NCI-H345 (cell line): ENCODE data around the gene INHA.

Experiments
- DNase-seq: peaks from one replicate; lab custom pipeline; 2025; lab: John Stamatoyannopoulos, UW

Gene INHA

GRCh38 chr2:219540784-219541504 lies 31.2 kb upstream of the INHA start:
- no peak for DNase-seq

- peak; percentile 90 for DNase-seq
Observed at GRCh38 chr2:219541611-219542180, 30.4 kb upstream of the INHA start.

DNA sequence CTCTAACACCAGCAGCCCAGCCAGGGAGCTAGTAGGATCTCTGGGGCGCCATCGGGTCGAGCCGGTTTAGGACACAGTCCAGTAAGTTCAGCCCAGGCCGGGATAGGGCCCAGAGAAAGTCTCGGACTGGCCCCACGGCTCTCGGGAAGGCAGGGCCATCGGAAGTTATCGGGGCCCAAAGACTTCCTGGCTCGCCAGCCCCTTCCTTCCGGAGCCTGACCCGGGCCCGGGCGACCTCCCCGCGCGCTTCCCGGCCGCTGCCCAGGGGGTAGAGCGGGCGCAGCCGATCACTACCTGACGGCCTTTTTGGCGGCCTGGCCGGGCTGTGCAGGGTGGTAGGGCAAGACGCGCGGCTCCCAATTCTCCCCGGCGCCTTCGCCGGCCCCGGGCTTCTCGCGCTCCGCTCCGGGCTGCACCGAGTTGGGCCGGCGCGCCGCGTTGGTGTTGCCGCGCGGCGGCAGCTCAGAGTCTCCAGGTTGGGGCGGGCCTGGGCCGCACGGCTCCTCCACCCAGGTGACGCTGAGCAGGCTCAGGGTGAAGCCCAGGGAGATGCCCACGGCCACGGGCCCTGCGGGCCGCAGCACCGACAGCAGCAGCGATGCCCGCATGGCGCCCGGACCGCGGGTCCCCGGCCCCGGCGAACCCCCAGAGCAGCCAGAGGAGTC lies 29.0 kb upstream of the INHA start:
- peak; percentile 66 for DNase-seq

- peak; percentile 99 for DNase-seq
Observed at GRCh38 chr2:219543596-219544358, 28.3 kb upstream of the INHA start, which contains the start of the genes CHPF and TMEM198. Gene CHPF (minus strand): TSS chr2:219543809. CDS start chr2:219543538, 271 bp downstream. Gene TMEM198 (plus strand): TSS chr2:219544028. CDS start chr2:219544728, 700 bp downstream.

DNA sequence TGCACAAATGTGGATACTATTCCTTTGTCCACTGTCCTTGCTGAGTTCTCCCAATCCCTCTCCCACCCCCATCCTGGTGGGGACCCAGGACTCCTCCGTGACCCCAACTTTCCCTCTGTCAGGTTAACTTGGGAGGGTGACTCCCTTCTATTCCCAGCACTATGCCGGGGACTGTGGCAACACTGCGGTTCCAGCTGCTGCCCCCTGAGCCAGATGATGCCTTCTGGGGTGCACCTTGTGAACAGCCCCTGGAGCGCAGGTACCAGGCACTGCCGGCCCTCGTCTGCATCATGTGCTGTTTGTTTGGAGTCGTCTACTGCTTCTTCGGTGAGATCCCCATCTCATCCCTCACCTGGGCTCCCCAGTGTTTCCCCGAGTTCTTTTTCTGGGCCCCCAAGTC lies 27.5 kb upstream of the INHA start:
- no peak for DNase-seq

- DNase-seq, result no peak
Observed at GRCh38 chr2:219545295-219545942, 26.7 kb upstream of the INHA start.

DNA sequence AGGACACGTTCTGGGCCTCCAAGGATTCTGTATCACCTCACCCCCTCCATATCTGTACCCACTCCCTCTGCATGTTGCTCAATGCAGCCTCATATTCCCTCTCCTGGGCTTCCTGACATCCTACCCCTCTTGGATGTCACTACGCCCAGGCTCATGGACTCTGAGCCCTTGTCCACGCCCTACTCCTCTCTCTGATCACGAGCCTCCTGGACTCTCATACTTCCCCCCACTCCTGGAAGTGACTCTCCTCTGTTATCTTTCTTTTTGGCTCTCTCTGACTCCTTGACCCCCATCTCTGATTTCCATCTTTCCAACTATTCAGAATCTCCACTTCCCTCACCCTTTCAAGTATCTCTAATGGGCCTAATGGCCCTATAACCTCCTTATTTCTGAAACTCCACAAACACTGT lies 26.2 kb upstream of the INHA start:
- no peak for DNase-seq

DNA sequence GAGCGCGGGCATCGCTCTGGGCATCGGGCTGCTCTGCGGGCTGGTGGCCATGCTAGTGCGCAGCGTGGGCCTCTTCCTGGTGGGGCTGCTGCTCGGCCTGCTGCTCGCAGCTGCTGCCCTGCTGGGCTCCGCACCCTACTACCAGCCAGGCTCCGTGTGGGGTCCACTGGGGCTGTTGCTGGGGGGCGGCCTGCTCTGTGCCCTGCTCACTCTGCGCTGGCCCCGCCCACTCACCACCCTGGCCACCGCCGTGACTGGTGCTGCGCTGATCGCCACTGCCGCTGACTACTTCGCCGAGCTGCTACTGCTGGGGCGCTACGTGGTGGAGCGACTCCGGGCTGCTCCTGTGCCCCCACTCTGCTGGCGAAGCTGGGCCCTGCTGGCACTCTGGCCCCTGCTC lies 24.5 kb upstream of the INHA start:
- no peak for DNase-seq

GRCh38 chr2:219548990-219549389 lies 23.1 kb upstream of the INHA start:
- no peak for DNase-seq

DNA sequence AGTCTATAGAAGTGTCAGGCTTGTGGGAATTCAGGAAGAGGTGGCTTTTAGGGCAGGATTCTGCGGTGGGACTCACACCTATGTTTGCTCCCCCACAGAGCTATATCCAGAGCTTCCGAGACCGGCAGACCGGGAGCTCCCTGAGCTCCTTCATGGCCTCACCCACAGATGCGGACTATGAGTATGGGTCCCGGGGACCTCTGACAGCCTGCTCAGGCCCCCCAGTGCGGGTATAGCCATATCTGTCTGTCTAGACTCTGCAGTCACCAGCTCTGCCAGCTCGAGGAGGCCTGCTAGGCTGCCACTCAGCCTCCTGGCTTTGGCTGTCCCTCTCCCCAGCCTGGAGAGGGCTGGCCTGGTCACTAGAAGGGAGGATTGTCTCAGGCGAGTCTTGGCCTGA lies 22.5 kb upstream of the INHA start:
- DNase-seq, result no peak

DNA sequence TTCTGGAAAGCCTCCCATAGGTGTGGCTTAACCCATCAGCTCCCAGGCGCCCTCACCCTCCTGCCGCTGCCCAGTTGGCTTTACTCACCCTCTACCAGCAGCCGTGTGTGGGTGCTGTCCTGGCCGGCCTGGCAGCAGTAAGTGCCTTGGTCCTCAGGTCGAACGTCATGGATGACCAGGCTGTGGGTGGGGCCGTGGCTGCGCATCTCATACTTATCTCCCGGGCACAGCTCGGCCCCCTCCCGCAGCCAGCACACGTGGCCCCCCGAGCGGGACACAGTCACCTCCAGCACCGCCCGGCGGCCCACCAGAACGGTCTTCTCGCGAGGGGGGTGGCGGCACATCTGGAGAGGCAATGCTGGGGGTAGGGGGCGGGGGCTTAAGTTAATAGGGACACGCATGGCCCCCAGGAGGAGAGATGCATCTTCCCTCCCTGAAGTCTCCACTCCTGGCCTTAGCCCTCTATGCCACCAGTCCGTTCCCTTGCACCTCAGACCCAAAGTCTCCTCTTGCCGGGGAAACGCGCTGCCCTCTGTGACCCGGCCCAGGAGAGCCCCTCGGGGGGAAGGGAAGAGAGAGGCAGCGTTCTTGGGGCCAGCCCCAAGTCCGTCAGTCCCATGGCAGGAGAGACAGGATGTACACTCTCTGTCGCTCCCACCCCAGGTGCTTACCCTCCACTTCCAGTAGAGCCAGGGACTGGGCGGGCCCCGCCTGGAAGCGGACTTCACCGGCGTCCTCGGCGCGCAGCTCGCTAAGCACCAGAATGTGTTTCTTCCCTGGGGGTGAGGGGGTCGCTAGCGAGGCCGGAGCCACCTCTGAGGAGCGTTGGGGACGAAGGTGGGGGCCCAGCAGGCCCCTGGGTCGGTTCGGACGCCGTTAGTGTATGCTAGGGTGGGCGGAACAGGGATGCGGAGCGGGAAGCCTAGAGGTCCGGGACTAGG lies 20.4 kb upstream of the INHA start:
- DNase-seq, result no peak

GRCh38 chr2:219552382-219553167 lies 19.5 kb upstream of the INHA start:
- DNase-seq, result peak; percentile 91

DNA sequence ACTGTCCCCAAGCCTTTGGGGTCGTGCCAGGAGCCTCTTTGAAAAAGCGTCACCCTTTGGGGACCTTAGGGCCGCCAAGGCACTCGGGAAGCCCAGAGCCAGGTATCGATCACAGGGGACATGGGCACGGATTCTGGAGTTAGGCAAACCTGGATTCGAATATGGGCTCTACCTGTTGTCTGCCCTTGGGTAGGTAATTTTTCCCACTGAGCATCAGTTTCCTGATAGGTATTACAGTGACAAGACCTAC lies 19.0 kb upstream of the INHA start:
- no peak for DNase-seq

DNA sequence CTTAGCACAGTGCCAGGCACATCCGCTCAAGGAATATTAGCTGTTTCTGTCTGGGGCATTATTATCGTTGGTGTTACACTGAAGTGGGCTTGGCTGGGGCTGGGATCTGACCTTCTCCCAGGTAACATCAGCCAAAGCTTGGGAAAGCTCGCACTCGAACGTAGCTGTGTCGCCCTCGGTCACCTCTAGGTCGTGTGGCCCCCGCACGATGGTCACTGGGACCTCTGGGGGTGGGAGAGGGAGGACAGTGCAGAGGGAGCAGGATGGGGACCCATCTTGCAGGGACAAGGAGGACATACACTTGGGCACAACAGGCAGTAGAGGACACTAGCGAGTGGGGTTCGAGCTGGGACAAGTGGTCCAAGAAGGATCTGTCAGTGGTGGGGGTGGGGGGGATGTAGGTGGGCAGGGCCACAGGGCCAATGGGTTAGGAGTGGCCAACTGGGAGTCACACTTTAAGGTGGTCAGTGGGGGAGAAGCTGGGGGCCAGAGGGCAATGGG lies 18.6 kb upstream of the INHA start:
- no peak for DNase-seq

- no peak for DNase-seq
Observed at GRCh38 chr2:219554350-219554749, 17.8 kb upstream of the INHA start.

DNA sequence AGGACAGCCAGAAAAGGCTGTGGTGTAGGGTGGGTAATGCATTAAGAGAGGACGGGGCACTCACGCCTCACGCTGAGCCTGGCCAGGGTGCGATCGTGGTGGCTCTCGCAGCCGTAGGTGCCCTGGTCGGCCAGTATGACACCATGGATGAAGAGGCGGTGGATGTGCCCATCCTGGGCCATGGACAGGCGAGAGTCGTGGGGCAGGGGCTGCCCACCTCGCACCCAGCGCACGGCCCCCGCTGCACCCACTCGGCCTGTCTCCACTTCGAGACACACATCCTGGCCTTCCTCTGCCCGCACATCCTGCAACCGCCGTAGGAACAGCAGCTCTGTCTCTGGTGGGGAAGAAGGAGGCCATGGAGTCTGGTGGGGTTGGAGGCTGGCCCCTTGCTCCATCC lies 16.2 kb upstream of the INHA start:
- DNase-seq, result no peak

DNA sequence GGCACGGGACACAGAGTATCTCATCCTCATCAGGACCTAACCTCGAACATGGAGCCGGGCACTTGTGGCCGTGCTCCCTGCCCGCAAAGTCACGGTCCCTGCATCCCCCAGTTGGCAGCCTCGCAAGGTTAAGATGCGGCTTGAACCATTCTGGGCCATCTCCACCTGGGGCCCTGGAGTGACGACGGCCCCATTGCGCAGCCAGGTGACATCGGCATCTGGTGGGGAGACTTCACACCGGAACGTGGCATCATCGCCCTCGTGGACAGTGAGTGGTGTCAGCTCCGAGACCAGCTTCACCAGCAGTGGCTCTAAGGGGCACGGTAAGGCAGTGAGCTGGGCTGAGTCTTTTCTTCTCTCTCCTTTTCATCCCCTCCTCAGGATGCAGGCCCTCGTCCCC lies 15.7 kb upstream of the INHA start:
- no peak for DNase-seq

DNA sequence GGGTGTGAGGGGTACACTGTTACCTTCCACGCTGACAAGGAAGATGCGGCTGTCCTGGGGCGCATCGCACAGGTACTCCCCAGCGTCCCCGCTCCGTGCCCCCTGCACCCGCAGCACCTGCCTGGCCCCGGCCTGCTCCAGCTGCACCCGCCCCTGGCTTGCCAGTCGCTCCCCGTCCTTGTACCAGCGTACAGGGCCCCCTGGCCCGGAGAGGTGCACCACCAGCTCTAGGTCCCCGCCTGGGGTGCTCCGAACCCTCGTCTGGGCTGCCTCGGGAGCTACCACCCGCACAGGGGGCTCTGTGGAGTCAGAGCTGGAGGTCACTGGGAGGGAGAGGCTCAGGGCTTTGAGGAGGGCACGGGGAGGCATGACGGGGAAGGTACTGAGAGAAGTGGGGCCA lies 14.8 kb upstream of the INHA start:
- DNase-seq, result no peak

DNA sequence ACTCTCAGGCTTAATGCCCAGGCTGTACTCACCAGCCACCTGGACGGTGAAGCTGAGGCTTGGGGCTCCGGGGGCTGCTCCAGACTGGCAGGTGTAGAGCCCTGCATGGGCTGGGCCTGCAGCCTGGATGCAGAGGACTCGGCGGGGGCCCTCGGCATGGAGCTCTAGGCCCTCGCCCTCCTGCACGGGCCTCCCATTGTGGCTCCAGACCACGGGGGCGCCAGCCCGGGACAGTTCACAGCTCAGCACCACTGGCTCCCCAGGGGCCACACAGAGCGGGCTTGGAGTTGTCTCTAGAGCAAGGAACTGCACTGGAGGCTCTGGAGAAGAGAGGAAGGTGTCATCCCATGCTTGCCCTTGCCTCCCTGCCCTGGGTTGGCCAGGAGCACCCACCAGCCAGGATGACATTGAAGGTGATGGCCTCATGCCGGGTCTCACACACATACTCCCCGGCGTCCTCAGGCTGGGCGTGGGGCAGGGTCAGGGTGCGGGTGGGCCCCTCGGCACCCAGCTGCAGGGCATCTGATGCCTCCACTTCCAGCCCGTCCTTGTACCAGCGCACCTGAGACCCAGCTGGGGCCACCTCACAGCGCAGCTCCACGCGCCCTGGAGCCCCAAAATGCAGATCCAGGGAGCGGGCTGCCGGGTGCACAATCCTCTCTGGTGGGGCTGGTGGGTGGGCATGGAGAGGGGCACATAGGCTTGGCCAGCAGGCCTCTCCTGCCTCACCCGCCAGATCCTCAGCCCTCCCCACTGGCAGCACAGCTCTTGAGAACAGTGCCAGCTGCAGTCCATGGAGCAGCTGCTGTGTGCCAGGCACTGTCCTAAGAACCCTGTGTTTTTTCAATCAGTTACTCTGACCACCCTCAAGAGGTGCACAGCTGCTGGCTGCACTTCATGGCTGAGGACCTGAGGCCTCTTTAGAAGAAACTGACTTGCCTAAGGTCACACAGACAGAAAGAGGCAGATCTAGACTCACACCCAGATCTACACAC lies 14.0 kb upstream of the INHA start:
- DNase-seq, result no peak
